HG02870 (cell line): Measurements from ENCODE around the gene ADAMTSL3.
"Not testable (repeated sequence)": the region's sequence is repeated elsewhere in the genome, so short reads cannot be mapped to it uniquely, and the experiment has no call there.

ENCODE experiments used
- ATAC-seq: cut with Tn5 transposase; IDR thresholded peaks from one replicate; pipeline ENCODE4 v1.9.1; 2021; ENCODE audit warnings: mild to moderate bottlenecking, moderate library complexity; ENCODE audit not compliant: unreplicated experiment

Gene ADAMTSL3

GRCh38 chr15:83734487-83734886 lies 80.6 kb downstream of the ADAMTSL3 start:
- ATAC-seq, result no peak

GRCh38 chr15:83739629-83740028 lies 85.7 kb downstream of the ADAMTSL3 start:
- ATAC-seq, result no peak

- no peak for ATAC-seq
Observed at GRCh38 chr15:83745771-83746170, 91.8 kb downstream of the ADAMTSL3 start.

- no peak for ATAC-seq
Observed at GRCh38 chr15:83746231-83746630, 92.3 kb downstream of the ADAMTSL3 start.

GRCh38 chr15:83747050-83747717 lies 93.3 kb downstream of the ADAMTSL3 start:
- ATAC-seq, result no peak

- no peak for ATAC-seq
Observed at GRCh38 chr15:83747718-83748110, 93.8 kb downstream of the ADAMTSL3 start.

GRCh38 chr15:83753872-83754493 lies 100.1 kb downstream of the ADAMTSL3 start:
- ATAC-seq, result no peak

- not testable (repeated sequence) for ATAC-seq
Observed at GRCh38 chr15:83757291-83757690, 103.4 kb downstream of the ADAMTSL3 start.

GRCh38 chr15:83762367-83762766 lies 108.4 kb downstream of the ADAMTSL3 start:
- ATAC-seq, result no peak

- ATAC-seq, result no peak
Observed at GRCh38 chr15:83764201-83764838, 110.4 kb downstream of the ADAMTSL3 start.

GRCh38 chr15:83766339-83766738 lies 112.4 kb downstream of the ADAMTSL3 start:
- no peak for ATAC-seq

GRCh38 chr15:83767741-83768140 lies 113.8 kb downstream of the ADAMTSL3 start:
- ATAC-seq, result no peak

- no peak for ATAC-seq
Observed at GRCh38 chr15:83769411-83769999, 115.6 kb downstream of the ADAMTSL3 start.

- ATAC-seq, result no peak
Observed at GRCh38 chr15:83775738-83776137, 121.8 kb downstream of the ADAMTSL3 start.

- ATAC-seq, result no peak
Observed at GRCh38 chr15:83776986-83777385, 123.1 kb downstream of the ADAMTSL3 start.

GRCh38 chr15:83783227-83783626 lies 129.3 kb downstream of the ADAMTSL3 start:
- no peak for ATAC-seq

- no peak for ATAC-seq
Observed at GRCh38 chr15:83784975-83785374, 131.1 kb downstream of the ADAMTSL3 start.

GRCh38 chr15:83786336-83786735 lies 132.4 kb downstream of the ADAMTSL3 start:
- no peak for ATAC-seq

GRCh38 chr15:83793069-83793468 lies 139.1 kb downstream of the ADAMTSL3 start:
- ATAC-seq, result no peak

- no peak for ATAC-seq
Observed at GRCh38 chr15:83794209-83794608, 140.3 kb downstream of the ADAMTSL3 start.

- ATAC-seq, result no peak
Observed at GRCh38 chr15:83809345-83809744, 155.4 kb downstream of the ADAMTSL3 start.

GRCh38 chr15:83810110-83810509 lies 156.2 kb downstream of the ADAMTSL3 start:
- no peak for ATAC-seq
